Upper lobe of right lung (tissue), 1 donor: ENCODE measurements around the gene CLEC20A. TPM values are rescaled to one million over a fixed set of nuclear protein-coding genes. Genes with fewer than 3 reads are reported as not detected.

Experiments
- ATAC-seq: fragments of 200-7000 bp; cut with Tn5 transposase; one replicate; pipeline ENCODE4 v1.9.1; 2020; ENCODE audit warnings: mild to moderate bottlenecking, moderate library complexity
- DNase-seq: peaks from one replicate; pipeline ENCODE4 v3.0.0-alpha.2; 2020
- H3K27ac ChIP-seq: fragments of 200-600 bp; one replicate; pipeline ENCODE4 v1.8.0; 2022
- H3K27me3 ChIP-seq: fragments of 200-600 bp; one replicate; pipeline ENCODE4 v1.8.0; 2022; ENCODE audit warnings: mild to moderate bottlenecking
- H3K36me3 ChIP-seq: fragments of 200-600 bp; one replicate; pipeline ENCODE4 v1.8.0; 2022
- H3K4me1 ChIP-seq: fragments of 200-600 bp; one replicate; pipeline ENCODE4 v1.8.0; 2022
- H3K4me3 ChIP-seq: fragments of 200-600 bp; one replicate; pipeline ENCODE4 v1.8.0; 2022; ENCODE audit warnings: mild to moderate bottlenecking
- H3K9me3 ChIP-seq: fragments of 200-600 bp; one replicate; pipeline ENCODE4 v1.8.0; 2022
- CTCF ChIP-seq: fragments of 200-600 bp; IDR thresholded peaks from one replicate; pipeline ENCODE4 v1.8.0; 2022; ENCODE audit warnings: antibody characterized with exemption
- intact Hi-C: fragments of 100-400 bp; cut with DNase I; formaldehyde crosslinking; loops from one replicate; pipeline ENCODE4 v1.11.0; 2022
- total RNA-seq: library from RNA; stranded (reverse); fragmentation: NEBNext Ultra II Directional; extraction: Animal tissue kit (Norgen Biotek cat#: 25700); gene quantifications from one replicate; pipeline ENCODE4 v1.2.1, GENCODE V29; 2021
- donor health status: DM: no; HTN: yes; CAD: no; lungs with severe emphysema.

CLEC20A gene
- total RNA-seq, 1 donor from 2014 or later: not detected

GRCh38 chr1:178513278-178513983 lies 16.7 kb upstream of the CLEC20A start:
- no peak for DNase-seq
- ATAC-seq: peak; percentile 66
- no peaks in the 10 kb centered on the region for H3K9me3 ChIP-seq
- H3K27me3 ChIP-seq: no peaks in the 10 kb centered on the region
- H3K36me3 ChIP-seq: no peaks in the 10 kb centered on the region
- intact Hi-C loops: no loop called here
- no peak overlapping the region for H3K27ac ChIP-seq
- H3K4me3 ChIP-seq: no peak overlapping the region
- TF ChIP-seq CTCF: no peak
- peaks cover 5% of the 10 kb centered on the region for H3K4me1 ChIP-seq

GRCh38 chr1:178512566-178513277 lies 16.0 kb upstream of the CLEC20A start, which contains the start of gene TEX35:
Gene TEX35, plus strand, starts transcription at chr1:178513109. Its CDS starts 80 bp downstream, at chr1:178513189.
- no peak for TF ChIP-seq CTCF
- no peak within 1 kb of the TSS for H3K4me3 ChIP-seq
- no peaks in the 10 kb centered on the region for H3K36me3 ChIP-seq
- intact Hi-C loops: no loop called here
- DNase-seq (no peak), ATAC-seq (no peak)
- H3K9me3 ChIP-seq: no peaks in the 10 kb centered on the region
- no peaks in the 10 kb centered on the region for H3K27me3 ChIP-seq
- no peak within 1 kb of the TSS for H3K27ac ChIP-seq
- peaks cover 5% of the 10 kb centered on the region for H3K4me1 ChIP-seq

- intact Hi-C loops: no loop called here
- H3K27me3 ChIP-seq: no peaks in the 10 kb centered on the region
- no peak for ATAC-seq
- DNase-seq: no peak
- TF ChIP-seq CTCF: no peak
- peaks cover 5% of the 10 kb centered on the region for H3K4me1 ChIP-seq
- no peak overlapping the region for H3K4me3 ChIP-seq
- H3K36me3 ChIP-seq: no peaks in the 10 kb centered on the region
- no peaks in the 10 kb centered on the region for H3K9me3 ChIP-seq
- H3K27ac ChIP-seq: no peak overlapping the region
Observed at GRCh38 chr1:178510155-178510554, 13.4 kb upstream of the CLEC20A start.

- intact Hi-C loops: no loop called here
- ATAC-seq (no peak), DNase-seq (no peak)
- Histone ChIP-seq H3K4me3 (no peak overlapping the region), H3K4me1 (peaks cover 5% of the 10 kb centered on the region), H3K9me3 (no peaks in the 10 kb centered on the region), H3K36me3 (no peaks in the 10 kb centered on the region), H3K27me3 (no peaks in the 10 kb centered on the region), H3K27ac (no peak overlapping the region)
- no peak for TF ChIP-seq CTCF
Observed at GRCh38 chr1:178509414-178510007, 12.7 kb upstream of the CLEC20A start.

GRCh38 chr1:178506669-178507068 lies 9.9 kb upstream of the CLEC20A start:
- Histone ChIP-seq H3K4me1 (no peaks in the 10 kb centered on the region), H3K9me3 (no peaks in the 10 kb centered on the region)
- intact Hi-C loops: no loop called here

More at GRCh38 chr1:178506669-178507068, 9.9 kb upstream of the CLEC20A start:
- DNase-seq: no peak
- Histone ChIP-seq H3K36me3 (no peaks in the 10 kb centered on the region), H3K4me3 (no peak overlapping the region), H3K27me3 (no peaks in the 10 kb centered on the region), H3K27ac (no peak overlapping the region)
- no peak for ATAC-seq
- TF ChIP-seq CTCF: no peak
